Heart left ventricle (tissue), 16 donors: ENCODE data around the gene TRAPPC5. TPM values are rescaled to one million over a fixed set of nuclear protein-coding genes. Genes with fewer than 3 reads are reported as not detected.

ENCODE experiments used
- ATAC-seq, 4 donors: fragments of 200-7000 bp; cut with Tn5 transposase; one replicate each; pipeline ENCODE4 v1.9.1; 2020 to 2022; ENCODE audit warnings: moderate library complexity in 4 of 4, mild to moderate bottlenecking in 3 of 4, moderate number of reproducible peaks in 1 of 4
- DNase-seq, 5 donors: peaks; one replicate each; pipeline ENCODE4 v3.0.0-alpha.2; 2020
- H3K27ac ChIP-seq, 12 donors: fragments of 200-600 bp; sonication (generic) in 4 of 12; one replicate each; pipeline versions ENCODE4 v1.5.0 to v1.8.0; 2016 to 2022; ENCODE audit warnings: mild to moderate bottlenecking in 2 of 12
- H3K27me3 ChIP-seq, 9 donors: fragments of 200-600 bp; sonication (generic) in 2 of 9; one replicate each; pipeline versions ENCODE4 v1.5.1 to v1.8.0; 2016 to 2022; ENCODE audit warnings: mild to moderate bottlenecking in 3 of 9
- H3K36me3 ChIP-seq, 9 donors: fragments of 200-600 bp; sonication (generic) in 2 of 9; one replicate each; pipeline versions ENCODE4 v1.5.0 to v1.8.0; 2018 to 2022; ENCODE audit warnings: mild to moderate bottlenecking in 2 of 9
- H3K4me1 ChIP-seq, 12 donors: fragments of 200-600 bp; sonication (generic) in 4 of 12; one replicate each; pipeline versions ENCODE4 v1.5.0 to v1.8.0; 2016 to 2022; ENCODE audit warnings: mild to moderate bottlenecking in 3 of 12
- H3K4me3 ChIP-seq, 12 donors: fragments of 200-600 bp; sonication (generic) in 4 of 12; one replicate each; pipeline versions ENCODE4 v1.5.0 to v1.8.0; 2017 to 2022; ENCODE audit warnings: mild to moderate bottlenecking in 9 of 12, moderate library complexity in 4 of 12
- H3K9me3 ChIP-seq, 12 donors: fragments of 200-600 bp; sonication (generic) in 4 of 12; one replicate each; pipeline versions ENCODE4 v1.5.0 to v1.8.0; 2016 to 2022; ENCODE audit warnings: mild to moderate bottlenecking in 1 of 12
- POLR2A ChIP-seq, 2 donors: fragments of 450-650 bp; IDR thresholded peaks; one replicate each; pipeline ENCODE4 v1.6.1; 2017; ENCODE audit warnings: antibody characterized with exemption in 2 of 2, mild to moderate bottlenecking in 2 of 2, moderate library complexity in 2 of 2
- WGBS, 4 donors: extraction: QIAGEN DNeasy Blood & Tissue Kit in 2 of 4; methylation state at CpG; one replicate each; pipeline versions ENCODE4 v1.1.5 to v1.1.7; 2013 to 2018; 5-methylcytosine and 5-hydroxymethylcytosine counted together
- intact Hi-C, 10 donors: fragments of 100-400 bp; cut with DNase I; formaldehyde crosslinking; loops; one replicate each; pipeline versions ENCODE4 v1.11.1 to v1.14.2; 2022
- polyA plus RNA-seq, 2 donors: library from polyadenylated mRNA; stranded (reverse); fragments of 200-250 nt; gene quantifications; one replicate each; pipeline ENCODE4 v1.2.3, GENCODE V29; 2013
- total RNA-seq, 9 donors: library from RNA; depleted of rRNA in 2 of 9; stranded (reverse); fragments of >200 nt in 2 of 9; fragmentation: NEBNext Ultra II Directional in 3 of 9; extraction: Animal tissue kit (Norgen Biotek cat#: 25700) in 3 of 9; gene quantifications; one replicate each; pipeline versions ENCODE4 v1.1.0 to v1.2.4, GENCODE V29; 2016 to 2023
- TF ChIP-seq, protein P1 (sequence below), 12 donors: fragments of 200-600 bp; sonication (generic) in 4 of 12; IDR thresholded peaks; one replicate each; pipeline versions ENCODE4 v1.5.0 to v1.8.0; 2018 to 2022; ENCODE audit warnings: antibody characterized with exemption in 12 of 12, mild to moderate bottlenecking in 5 of 12
- donor health status: ischemic (EF 13 %, LVEDD 7.1; RV severe dilation, severe dysfunction).
- donor health status: healthy with polysubstance abuse.
- donor health status: DM: no; HTN: yes; CAD: no.
- donor health status: DM: no; HTN: no; CAD: no.
- donor health status: ischemic (EF 25% LVEDD 6.9; RV normal size, moderate dysfunction).
- donor health status: ischemic (EF 25% LVEDD 5.7; RV mildly dilated, moderate dysfunction).
- donor health status: healthy.
- donor health status: DM: yes; HTN: yes; CAD: no.
- donor health status: ischemic (EF 35%, LVEDD 5.7; RV mildly dilated, moderate dysfunction).
- donor health status: nonischemic (EF 11% LVEDD 7.7; RV severe dilation, severe dysfunction).
- donor health status: DM: yes; HTN: yes; CAD: no.
- donor health status: PGD.
- donor health status: ischemic (EF 29% LVEDD 5.4; RV normal size, mild dysfunction).
- donor health status: nonischemic (EF 23%, LVEDD 6.1; RV moderate dilation, normal function).

The TRAPPC5 gene
- total and polyA plus RNA-seq, 11 donors, result 60.1 to 170 (median 96.9) TPM

DNA sequence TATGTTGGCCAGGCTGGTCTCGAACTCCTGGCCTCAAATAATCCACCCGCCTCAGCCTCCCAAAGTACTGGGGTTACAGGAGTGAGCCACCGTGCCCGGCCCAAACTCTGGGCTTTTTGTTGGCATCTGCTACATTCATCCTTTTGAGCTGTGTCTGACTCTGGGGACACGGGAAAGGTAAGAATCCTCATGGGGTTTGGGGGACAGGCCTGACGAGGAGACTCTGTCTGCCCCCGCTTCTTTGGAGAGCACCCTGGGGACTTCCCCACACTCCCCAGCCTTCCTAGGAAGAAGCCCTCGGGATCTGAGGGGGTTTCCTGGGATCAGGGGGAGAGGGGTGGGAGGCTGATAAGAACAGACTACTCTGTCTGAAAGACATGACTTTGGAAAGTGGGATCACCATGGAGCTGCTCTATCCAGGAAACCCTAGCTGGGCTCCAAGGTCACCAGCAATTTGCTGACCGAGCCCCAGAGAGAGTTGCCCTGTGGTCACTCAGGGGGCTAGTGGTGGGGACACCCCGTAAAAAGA, 29.4 kb downstream of the TRAPPC5 start:
- no peak for TF ChIP-seq POLR2A (IDR thresholded peaks at IDR 0.05)
- TF ChIP-seq, protein P1, sequence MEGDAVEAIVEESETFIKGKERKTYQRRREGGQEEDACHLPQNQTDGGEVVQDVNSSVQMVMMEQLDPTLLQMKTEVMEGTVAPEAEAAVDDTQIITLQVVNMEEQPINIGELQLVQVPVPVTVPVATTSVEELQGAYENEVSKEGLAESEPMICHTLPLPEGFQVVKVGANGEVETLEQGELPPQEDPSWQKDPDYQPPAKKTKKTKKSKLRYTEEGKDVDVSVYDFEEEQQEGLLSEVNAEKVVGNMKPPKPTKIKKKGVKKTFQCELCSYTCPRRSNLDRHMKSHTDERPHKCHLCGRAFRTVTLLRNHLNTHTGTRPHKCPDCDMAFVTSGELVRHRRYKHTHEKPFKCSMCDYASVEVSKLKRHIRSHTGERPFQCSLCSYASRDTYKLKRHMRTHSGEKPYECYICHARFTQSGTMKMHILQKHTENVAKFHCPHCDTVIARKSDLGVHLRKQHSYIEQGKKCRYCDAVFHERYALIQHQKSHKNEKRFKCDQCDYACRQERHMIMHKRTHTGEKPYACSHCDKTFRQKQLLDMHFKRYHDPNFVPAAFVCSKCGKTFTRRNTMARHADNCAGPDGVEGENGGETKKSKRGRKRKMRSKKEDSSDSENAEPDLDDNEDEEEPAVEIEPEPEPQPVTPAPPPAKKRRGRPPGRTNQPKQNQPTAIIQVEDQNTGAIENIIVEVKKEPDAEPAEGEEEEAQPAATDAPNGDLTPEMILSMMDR (IDR thresholded peaks at IDR 0.05), result no peak
- DNase-seq (no peak), ATAC-seq (no peak)
- WGBS, 4 donors, result 62 to 75% (median 71%) methylated on average over 10 of the region's 10 CpGs
- Histone ChIP-seq H3K9me3 (no peaks in the 10 kb centered on the region), H3K27me3 (no peaks in the 10 kb centered on the region), H3K4me1 (peaks cover 0 to 26% (median 0%) of the 10 kb centered on the region in 12 donors), H3K36me3 (no peaks in the 10 kb centered on the region), H3K27ac (no peak overlapping the region), H3K4me3 (no peak overlapping the region)
- intact Hi-C loops, result no loop called here

DNA sequence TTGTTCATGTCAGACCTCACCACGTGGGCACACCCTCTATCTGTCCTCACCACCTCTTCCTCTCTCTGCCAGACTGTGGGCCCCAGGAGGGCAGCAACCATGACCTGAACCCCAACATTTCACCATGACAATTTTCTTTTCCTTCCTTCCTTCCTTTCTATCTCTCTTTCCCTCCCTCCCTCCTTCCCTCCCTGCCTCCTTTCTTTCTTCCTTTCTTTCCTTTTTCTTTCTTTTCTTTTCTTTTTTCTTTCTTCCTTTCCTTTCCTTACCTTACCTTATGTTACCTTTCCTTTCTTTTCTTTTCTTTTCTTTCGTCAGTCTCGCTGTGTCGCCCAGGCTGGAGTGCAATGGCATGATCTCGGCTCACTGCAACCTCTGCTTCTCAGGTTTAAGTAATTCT, 30.0 kb downstream of the TRAPPC5 start:
- WGBS, 4 donors, result 74 to 82% (median 76%) methylated on average over 5 of the region's 5 CpGs
- ATAC-seq (no peak), DNase-seq (no peak)
- H3K27ac ChIP-seq, result no peak overlapping the region
- peaks cover 0 to under 1% (median 0%) of the 10 kb centered on the region in 12 donors for H3K9me3 ChIP-seq
- H3K4me3 ChIP-seq, result no peak overlapping the region
- intact Hi-C loops, result no loop called here
- TF ChIP-seq, protein P1 (IDR thresholded peaks at IDR 0.05), result no peak
- no peak for TF ChIP-seq POLR2A (IDR thresholded peaks at IDR 0.05)
- H3K36me3 ChIP-seq, result no peaks in the 10 kb centered on the region
- H3K4me1 ChIP-seq, result peaks cover 0 to 21% (median 0%) of the 10 kb centered on the region in 12 donors
- no peaks in the 10 kb centered on the region for H3K27me3 ChIP-seq

DNA sequence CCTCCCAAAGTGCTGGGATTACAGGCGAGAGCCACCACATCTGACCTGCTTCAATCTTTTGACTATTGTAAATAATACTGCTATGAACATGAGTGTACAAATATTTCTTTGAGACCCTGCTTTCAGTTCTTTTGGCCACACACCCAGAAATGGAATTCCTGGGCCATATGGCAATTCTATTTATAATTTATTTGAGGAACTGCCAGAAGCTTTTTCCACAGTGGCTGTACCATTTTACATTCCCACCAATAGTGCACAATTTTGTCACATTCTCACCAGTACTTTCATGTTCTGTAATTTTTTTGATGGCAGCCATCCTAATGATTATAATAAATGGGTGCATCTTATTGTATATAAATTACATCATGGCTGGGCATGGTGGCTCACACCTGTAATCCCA, 35.0 kb downstream of the TRAPPC5 start:
- 77 to 90% (median 87%) methylated on average over 1 of the region's 1 CpG for WGBS, 4 donors
- intact Hi-C loops, result no loop called here
- H3K36me3 ChIP-seq, result no peaks in the 10 kb centered on the region
- no peak overlapping the region for H3K4me3 ChIP-seq
- no peak overlapping the region for H3K27ac ChIP-seq
- no peak for DNase-seq
- H3K9me3 ChIP-seq, result peaks cover 0 to 18% (median 5%) of the 10 kb centered on the region in 12 donors
- TF ChIP-seq POLR2A (IDR thresholded peaks at IDR 0.05), result no peak
- TF ChIP-seq, protein P1 (IDR thresholded peaks at IDR 0.05), result no peak
- H3K4me1 ChIP-seq, result no peaks in the 10 kb centered on the region
- peaks cover 0 to 5% (median 0%) of the 10 kb centered on the region in 9 donors for H3K27me3 ChIP-seq
- ATAC-seq, result no peak

DNA sequence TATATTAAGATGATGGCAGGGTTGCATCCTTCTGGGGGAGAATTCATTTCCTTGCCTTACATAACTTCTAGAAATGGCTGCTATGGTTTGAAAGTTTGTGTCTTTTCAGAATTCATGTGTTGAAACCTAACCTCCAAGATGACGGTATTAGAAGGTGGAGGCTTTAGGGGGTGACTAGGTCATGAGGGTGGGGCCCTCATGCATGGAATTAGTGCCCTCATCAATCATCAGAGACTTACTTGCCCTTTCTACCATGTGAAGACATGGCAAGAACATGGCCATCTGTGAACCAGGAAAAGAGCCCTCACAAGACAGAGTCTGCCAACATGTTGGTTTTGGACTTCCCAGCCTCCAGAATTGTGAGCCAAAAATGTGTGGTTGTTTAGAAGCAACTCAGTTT, 36.1 kb downstream of the TRAPPC5 start:
- Histone ChIP-seq H3K36me3 (no peaks in the 10 kb centered on the region), H3K4me1 (no peaks in the 10 kb centered on the region), H3K27ac (no peak overlapping the region), H3K9me3 (peaks cover 0 to 18% (median 5%) of the 10 kb centered on the region in 12 donors), H3K4me3 (no peak overlapping the region), H3K27me3 (peaks cover 0 to 10% (median 0%) of the 10 kb centered on the region in 9 donors)
- 70 to 88% (median 81%) methylated on average over 1 of the region's 1 CpG for WGBS, 4 donors
- ATAC-seq, result no peak
- TF ChIP-seq, protein P1 (IDR thresholded peaks at IDR 0.05), result no peak
- TF ChIP-seq POLR2A (IDR thresholded peaks at IDR 0.05), result no peak
- no peak for DNase-seq
- intact Hi-C loops, result no loop called here
